Stimulated activated CD4-positive, alpha-beta T cell treated with anti-CD3 and anti-CD28 coated beads, Interleukin-12 subunit alpha, Interleukin-12 subunit beta, amount 100 ng/mL, for 24 hours (primary cell): ENCODE measurements around the gene ACVR1.

Source experiments
- DNase-seq, 2 experiments: peaks; one replicate each; pipeline ENCODE4 v3.0.0-alpha.2; 2020; ENCODE audit warnings: low read depth in 2 of 2

Gene ACVR1

GRCh38 chr2:157876066-157876785 lies at the start of gene ACVR1:
TSS of gene ACVR1 (minus strand) at chr2:157876330. CDS start at chr2:157799493, 76,837 bp downstream.
- DNase-seq = peak; percentile 72 to 76

DNA sequence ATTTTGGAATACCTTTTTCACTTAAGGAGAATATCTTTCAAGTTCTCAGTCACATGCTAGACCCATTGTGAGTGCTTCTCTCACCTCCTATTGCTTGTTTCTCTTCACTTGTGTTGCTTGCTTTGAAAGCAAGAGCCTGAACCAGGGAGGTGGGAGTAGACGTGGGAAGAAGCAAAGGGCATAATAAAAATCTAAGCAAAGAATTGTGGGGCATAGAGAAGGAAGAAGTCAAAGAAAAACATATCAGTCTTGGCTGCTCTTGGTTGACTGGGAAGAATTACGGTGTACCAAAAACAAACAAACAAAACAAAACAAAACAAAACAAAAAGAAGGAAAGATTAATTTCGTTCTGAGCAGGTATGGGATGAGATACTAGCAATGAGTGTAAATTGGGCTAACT lies 48.9 kb upstream of the ACVR1 start:
- no peak for DNase-seq

GRCh38 chr2:157923598-157924217 lies 47.6 kb upstream of the ACVR1 start:
- DNase-seq = no peak

DNA sequence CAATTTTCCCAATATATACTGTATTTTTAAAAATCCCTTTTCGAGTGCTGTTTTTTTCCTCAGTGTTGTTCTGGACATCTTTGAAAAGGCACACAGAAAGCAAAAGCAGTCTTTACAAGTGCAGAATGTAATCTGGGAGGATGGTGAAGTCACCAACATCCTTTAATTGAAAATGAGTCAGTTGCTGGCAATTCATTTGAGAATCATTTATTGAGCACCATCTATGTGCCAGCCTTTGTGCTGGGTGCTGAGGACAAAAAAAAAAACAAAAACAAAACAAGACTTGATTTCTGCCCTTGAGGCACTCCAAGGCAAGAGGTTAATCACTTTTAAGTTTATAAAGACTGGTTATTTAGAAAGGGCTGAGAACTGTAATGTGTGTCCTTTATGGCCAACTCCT lies 46.7 kb upstream of the ACVR1 start:
- no peak for DNase-seq

GRCh38 chr2:157922336-157922735 lies 46.2 kb upstream of the ACVR1 start:
- DNase-seq = no peak

DNA sequence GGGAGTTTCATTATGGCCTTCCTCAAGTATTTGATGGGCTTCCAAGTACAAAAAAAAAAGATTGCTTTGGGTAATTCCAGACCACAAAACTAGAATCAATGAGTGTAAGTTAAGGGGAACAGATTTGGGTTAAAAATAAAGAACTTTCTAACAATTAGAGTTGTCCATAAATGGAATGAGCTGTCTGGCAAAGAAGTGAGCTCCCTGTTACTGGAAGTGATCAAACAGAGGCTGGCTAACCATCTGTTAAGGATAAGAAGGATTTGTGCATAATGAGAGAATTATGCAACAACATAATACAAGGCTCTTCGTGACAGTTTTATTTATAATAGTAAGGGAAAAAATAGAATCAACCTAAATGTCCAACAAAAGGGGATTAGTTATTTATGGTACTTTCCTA lies 44.6 kb upstream of the ACVR1 start:
- no peak for DNase-seq

- no peak for DNase-seq
Observed at GRCh38 chr2:157919181-157919580, 43.1 kb upstream of the ACVR1 start.

DNA sequence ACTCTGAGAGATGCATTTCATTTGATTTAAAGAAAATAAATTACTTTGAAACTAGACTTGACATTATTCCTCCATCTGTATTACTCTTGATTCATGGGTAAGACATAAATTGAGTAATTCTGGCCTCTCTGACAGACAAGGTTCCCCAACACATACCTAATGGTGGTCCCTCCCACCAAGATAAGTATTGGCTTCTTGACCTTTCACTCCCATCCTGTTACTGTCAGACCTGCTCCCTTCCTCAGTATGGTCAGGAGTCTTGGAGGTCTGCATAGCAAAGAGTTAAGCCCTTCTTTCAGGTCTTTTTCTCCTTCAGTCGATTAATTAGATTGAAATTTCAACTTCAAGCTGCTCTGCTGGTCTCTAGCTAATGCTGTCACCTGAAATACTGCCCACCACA lies 42.2 kb upstream of the ACVR1 start:
- no peak for DNase-seq

DNA sequence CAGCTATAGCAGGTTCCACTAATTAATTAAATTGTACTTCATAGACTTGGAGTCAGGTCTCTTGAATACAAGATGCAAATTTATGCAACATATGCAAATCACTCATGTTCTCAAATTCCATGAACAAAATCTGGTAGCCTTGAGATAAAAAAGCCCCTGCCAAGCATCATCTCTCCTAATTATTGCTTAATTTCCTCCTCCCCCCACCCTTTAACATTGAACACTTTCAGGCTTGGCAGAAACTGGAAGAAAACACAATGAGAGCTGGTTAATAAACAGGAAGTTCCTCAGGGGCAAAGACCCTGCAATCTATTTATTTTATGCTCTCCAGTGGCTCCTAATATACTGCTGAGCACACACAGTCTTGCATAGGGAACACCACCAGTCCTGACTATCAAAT lies 35.6 kb upstream of the ACVR1 start:
- DNase-seq = no peak

GRCh38 chr2:157911246-157911645 lies 35.1 kb upstream of the ACVR1 start:
- DNase-seq = no peak

GRCh38 chr2:157905092-157905491 lies 29.0 kb upstream of the ACVR1 start:
- no peak for DNase-seq

- no peak for DNase-seq
Observed at GRCh38 chr2:157903626-157904025, 27.5 kb upstream of the ACVR1 start.

DNA sequence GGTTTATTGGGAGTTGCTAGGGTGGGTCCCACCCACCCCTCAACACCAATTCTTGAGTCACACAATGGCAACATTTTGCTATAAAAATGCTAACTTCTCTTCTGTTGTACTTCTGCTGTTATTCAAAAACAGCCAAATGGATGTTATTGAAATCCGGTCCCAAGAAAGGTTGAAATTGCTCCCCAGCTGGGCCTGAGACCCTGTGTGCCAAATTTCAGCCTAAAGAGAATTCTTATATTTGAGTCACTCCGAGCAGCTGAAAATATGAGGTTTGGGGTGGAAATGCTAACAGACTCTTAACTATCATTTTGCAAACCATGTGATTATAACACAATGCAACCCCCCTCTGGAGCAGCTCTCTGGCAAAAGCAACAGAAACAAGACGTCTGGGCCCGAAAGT lies 27.0 kb upstream of the ACVR1 start:
- DNase-seq = no peak

DNA sequence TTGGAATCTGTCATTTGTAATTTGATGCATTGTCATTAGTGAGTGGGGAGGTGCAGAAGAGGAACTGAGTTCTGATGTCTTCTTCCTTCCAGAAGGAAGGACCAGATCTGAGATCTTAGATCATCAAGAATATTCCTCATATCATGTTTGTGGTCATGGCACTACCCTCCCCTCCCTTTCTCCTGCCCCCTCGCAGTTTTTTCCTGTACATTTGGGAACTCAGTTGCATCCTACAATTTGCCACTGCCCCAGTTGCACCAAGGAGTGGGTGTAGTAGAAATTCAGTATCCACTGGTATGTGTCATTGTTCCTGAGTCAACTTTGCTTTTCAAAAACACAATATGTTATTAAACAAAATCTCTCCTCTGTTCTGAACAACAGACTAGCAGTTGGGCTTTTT lies 26.6 kb upstream of the ACVR1 start:
- no peak for DNase-seq

DNA sequence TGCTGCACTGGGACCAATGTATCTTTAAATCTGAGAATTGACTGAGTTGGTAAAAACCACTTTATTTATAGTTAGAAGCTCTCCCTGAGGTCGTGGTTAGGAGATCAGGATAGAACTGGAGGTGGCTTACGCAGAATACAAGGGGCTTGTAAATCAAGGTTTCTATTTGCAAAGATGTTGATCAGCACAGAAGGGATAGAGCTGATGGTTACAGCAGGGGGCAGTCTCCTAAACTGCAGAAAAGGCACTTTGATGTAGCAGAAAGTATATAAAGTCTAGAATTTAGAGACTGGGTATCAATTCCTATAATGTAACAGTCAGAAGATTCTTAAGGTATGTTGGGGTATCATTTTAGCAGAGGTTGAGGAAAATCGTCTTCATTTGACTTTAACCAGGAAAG lies 25.2 kb upstream of the ACVR1 start:
- DNase-seq = no peak

GRCh38 chr2:157900684-157901083 lies 24.6 kb upstream of the ACVR1 start:
- no peak for DNase-seq

- DNase-seq = no peak
Observed at GRCh38 chr2:157900203-157900602, 24.1 kb upstream of the ACVR1 start.

DNA sequence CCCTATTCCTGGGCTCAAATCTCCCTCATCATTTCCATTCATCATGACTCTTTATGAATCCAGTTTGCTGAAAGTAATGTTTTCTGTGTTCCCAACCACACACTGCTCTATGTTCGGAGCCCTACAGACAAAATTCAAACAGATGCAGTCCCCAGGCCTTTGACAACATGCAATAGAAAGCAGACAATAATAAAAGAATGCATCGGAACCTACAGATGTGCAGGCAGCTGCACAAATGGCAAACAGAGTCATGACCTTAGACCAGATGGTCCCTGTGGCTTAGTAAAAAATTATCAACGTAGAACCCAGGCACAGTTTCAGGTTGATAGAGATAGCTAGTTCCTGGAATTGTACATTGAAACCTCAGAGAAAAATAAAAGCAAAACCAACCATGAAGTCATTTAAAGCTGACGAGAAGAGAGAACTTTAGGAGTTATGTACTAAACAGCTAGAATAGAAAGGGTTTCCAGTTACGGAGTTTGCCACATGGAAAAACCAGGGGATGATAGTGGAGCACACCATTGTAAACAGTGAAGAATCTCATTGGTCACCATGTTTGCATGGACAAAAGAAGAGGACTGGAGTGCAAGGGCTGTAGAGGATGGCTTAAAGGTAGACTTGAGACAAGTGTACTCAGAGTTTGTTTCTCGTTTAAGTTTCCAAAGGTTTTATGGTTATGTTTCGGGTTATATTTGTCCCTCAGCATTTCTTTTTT lies 23.2 kb upstream of the ACVR1 start:
- no peak for DNase-seq

- peak in 1 of 2 experiments; percentile 58 for DNase-seq
Observed at GRCh38 chr2:157898591-157898996, 22.5 kb upstream of the ACVR1 start.

GRCh38 chr2:157897106-157897971 lies 21.2 kb upstream of the ACVR1 start:
- DNase-seq = no peak

DNA sequence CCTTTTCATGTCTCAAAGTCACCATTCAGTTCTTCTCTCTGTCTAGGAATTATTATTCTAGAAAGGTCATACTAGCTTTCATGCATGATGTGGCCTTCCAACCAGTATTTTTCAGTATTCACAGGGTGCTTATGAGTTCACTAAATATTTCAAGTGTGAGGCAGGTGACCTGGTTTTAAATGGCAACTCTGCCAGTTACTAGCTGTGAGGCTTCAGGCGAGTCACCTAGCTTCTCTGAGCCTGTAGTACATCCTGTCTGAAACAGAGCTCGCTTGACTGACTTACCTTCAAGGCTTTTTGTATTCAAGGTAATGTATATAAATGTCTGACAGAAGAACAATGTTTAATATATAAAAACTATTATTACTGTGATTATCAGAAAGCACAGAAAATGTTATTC lies 19.4 kb upstream of the ACVR1 start:
- DNase-seq = no peak
